Endothelial cell (in vitro differentiated cells): ENCODE results near the gene CMTM6. TPM values are rescaled to one million over a fixed set of nuclear protein-coding genes. Genes with fewer than 3 reads are reported as not detected.

Experiments used
- DNase-seq: peaks from one replicate; pipeline ENCODE4 v3.0.0; 2021; ENCODE audit warnings: low spot score
- H3K27ac Mint-ChIP-seq: one replicate; pipeline ENCODE4 v1.8.0; 2021; ENCODE audit warnings: mixed read lengths, inconsistent platforms; ENCODE audit not compliant: unreplicated experiment
- H3K27me3 Mint-ChIP-seq: one replicate; pipeline ENCODE4 v1.8.0; 2021; ENCODE audit warnings: mild to moderate bottlenecking, moderate library complexity, mixed read lengths, inconsistent platforms; ENCODE audit not compliant: unreplicated experiment
- H3K36me3 Mint-ChIP-seq: one replicate; pipeline ENCODE4 v1.8.0; 2021; ENCODE audit warnings: mild to moderate bottlenecking, low read depth, mixed read lengths, inconsistent platforms; ENCODE audit not compliant: unreplicated experiment
- H3K4me1 Mint-ChIP-seq: one replicate; pipeline ENCODE4 v1.8.0; 2021; ENCODE audit warnings: mild to moderate bottlenecking, mixed read lengths, inconsistent platforms; ENCODE audit not compliant: unreplicated experiment
- H3K4me3 Mint-ChIP-seq: one replicate; pipeline ENCODE4 v1.8.0; 2021; ENCODE audit warnings: mild to moderate bottlenecking, mixed read lengths, inconsistent platforms; ENCODE audit not compliant: unreplicated experiment
- H3K9me3 Mint-ChIP-seq: one replicate; pipeline ENCODE4 v1.8.0; 2021; ENCODE audit warnings: mixed read lengths, inconsistent platforms; ENCODE audit not compliant: unreplicated experiment
- total RNA-seq: library from RNA; stranded (reverse); fragmentation: NEBNext Ultra II Directional; extraction: Animal tissue kit (Norgen Biotek cat#: 25700); gene quantifications from one replicate; pipeline ENCODE4 v1.2.1, GENCODE V29; 2021; ENCODE audit not compliant: unreplicated experiment
- TF ChIP-seq, protein P1 (sequence below): fragments of 200-600 bp; sonication (generic); IDR thresholded peaks from one replicate; pipeline ENCODE4 v1.5.0; 2021; ENCODE audit warnings: antibody characterized with exemption; ENCODE audit not compliant: unreplicated experiment

Gene CMTM6
- total RNA-seq, 1 donor from 2014 or later: 59.9 TPM

DNA sequence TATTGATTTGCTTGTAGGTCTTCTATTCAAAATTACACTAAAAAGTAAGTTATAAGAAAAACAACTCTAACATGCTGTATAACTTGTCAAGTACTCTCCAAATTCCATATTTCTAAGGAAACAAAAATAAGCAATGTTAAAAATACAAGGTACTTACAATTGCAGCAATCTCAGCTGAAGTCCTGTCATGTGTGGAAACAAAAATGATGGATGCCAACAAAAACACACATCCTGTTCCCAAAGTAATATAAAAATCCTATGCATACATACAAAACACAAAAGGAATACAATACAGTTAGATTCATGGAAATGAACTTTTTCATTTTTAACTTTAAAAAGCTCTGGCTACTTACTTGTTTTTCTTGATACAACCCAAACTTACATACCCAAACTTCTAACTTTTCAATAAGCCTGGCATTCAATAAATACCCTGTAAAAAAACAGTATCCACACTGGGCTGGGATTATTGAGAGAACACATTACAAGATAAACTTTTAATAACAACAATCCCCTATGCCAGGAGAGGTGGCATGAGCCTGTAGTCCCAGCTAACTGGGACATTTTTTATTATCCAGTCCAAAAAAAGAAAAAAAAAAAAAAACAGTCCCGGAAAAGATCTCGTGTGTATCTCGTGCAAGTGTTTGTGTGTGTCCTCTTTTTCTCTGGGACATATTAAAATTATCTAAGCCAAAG, 14.7 kb downstream of the CMTM6 start:
- no peak for DNase-seq
- Mint-ChIP-seq H3K4me1 (peaks cover 6% of the 10 kb centered on the region), H3K27ac (no peak overlapping the region), H3K4me3 (no peak overlapping the region), H3K9me3 (no peaks in the 10 kb centered on the region), H3K27me3 (no peaks in the 10 kb centered on the region), H3K36me3 (peaks cover 19% of the 10 kb centered on the region)
- TF ChIP-seq, protein P1, sequence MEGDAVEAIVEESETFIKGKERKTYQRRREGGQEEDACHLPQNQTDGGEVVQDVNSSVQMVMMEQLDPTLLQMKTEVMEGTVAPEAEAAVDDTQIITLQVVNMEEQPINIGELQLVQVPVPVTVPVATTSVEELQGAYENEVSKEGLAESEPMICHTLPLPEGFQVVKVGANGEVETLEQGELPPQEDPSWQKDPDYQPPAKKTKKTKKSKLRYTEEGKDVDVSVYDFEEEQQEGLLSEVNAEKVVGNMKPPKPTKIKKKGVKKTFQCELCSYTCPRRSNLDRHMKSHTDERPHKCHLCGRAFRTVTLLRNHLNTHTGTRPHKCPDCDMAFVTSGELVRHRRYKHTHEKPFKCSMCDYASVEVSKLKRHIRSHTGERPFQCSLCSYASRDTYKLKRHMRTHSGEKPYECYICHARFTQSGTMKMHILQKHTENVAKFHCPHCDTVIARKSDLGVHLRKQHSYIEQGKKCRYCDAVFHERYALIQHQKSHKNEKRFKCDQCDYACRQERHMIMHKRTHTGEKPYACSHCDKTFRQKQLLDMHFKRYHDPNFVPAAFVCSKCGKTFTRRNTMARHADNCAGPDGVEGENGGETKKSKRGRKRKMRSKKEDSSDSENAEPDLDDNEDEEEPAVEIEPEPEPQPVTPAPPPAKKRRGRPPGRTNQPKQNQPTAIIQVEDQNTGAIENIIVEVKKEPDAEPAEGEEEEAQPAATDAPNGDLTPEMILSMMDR: no peak

DNA sequence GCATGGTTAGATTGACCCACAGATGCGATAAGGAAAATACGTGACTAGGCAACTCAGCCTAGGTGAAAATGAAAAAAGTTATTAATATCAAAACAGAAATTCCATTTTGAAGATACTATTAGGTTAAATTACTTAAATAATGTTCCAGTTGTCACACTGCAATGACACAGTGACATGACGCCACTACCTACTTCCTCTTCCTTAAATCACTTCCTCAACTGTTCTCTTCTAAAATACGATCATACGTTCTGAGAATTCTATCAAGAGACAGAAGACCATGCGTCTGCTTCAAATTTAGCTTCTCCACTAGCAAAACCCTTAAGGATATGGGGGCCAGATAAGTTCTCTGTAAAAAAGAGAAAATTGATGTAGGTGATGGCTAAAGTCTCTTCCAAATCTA, 18.2 kb downstream of the CMTM6 start:
- no peaks in the 10 kb centered on the region for H3K9me3 Mint-ChIP-seq
- peaks cover 6% of the 10 kb centered on the region for H3K4me1 Mint-ChIP-seq
- no peak overlapping the region for H3K4me3 Mint-ChIP-seq
- no peak overlapping the region for H3K27ac Mint-ChIP-seq
- H3K27me3 Mint-ChIP-seq: no peaks in the 10 kb centered on the region
- DNase-seq: no peak
- peaks cover 33% of the 10 kb centered on the region for H3K36me3 Mint-ChIP-seq
- TF ChIP-seq, protein P1: no peak

DNA sequence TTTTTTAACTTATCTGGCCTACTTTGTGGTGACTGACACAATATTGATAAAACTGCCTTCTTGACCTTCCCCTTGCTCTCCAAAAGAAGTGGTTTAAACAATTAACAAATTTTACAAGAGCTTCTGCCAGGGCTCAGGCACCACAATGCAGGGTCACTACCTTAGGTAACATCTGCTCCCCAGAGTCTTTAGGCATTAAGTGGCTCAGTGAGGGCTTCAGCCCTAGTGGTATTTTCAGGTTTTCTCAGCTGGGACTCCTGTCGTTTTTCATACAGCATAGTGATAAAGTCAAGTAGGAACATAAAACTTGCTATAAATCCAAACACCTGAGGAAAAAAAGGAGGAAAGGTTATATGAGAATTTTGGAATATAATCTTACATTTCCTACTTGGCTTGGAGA, 18.9 kb downstream of the CMTM6 start:
- TF ChIP-seq, protein P1: no peak
- Mint-ChIP-seq H3K4me3 (no peak overlapping the region), H3K9me3 (no peaks in the 10 kb centered on the region), H3K27ac (peak overlapping the region; percentile 67), H3K36me3 (peaks cover 33% of the 10 kb centered on the region), H3K4me1 (peaks cover 6% of the 10 kb centered on the region), H3K27me3 (no peaks in the 10 kb centered on the region)
- DNase-seq: no peak

DNA sequence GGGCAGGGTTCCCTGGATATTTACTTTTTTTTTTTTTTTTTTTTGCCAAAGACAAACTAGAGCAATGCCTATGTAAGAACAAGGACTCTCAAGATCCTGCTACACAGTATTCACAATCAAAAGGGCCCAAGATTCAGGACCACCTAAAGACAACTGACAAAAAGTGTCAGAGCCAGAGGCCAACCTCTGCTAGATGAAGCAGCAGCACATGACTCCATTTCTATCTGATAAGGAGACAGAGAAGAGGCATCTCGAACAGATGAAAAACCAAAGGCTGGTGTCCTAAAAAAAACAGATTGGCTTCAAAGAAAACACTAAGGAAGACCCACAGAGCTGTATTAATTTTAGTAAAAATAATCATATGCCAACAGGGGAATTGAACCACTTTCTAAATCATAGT, 20.0 kb downstream of the CMTM6 start:
- H3K27ac Mint-ChIP-seq: peak overlapping the region; percentile 17
- H3K27me3 Mint-ChIP-seq: no peaks in the 10 kb centered on the region
- H3K9me3 Mint-ChIP-seq: no peaks in the 10 kb centered on the region
- no peak for DNase-seq
- H3K4me3 Mint-ChIP-seq: no peak overlapping the region
- peaks cover 6% of the 10 kb centered on the region for H3K4me1 Mint-ChIP-seq
- TF ChIP-seq, protein P1: no peak
- H3K36me3 Mint-ChIP-seq: peaks cover 33% of the 10 kb centered on the region

DNA sequence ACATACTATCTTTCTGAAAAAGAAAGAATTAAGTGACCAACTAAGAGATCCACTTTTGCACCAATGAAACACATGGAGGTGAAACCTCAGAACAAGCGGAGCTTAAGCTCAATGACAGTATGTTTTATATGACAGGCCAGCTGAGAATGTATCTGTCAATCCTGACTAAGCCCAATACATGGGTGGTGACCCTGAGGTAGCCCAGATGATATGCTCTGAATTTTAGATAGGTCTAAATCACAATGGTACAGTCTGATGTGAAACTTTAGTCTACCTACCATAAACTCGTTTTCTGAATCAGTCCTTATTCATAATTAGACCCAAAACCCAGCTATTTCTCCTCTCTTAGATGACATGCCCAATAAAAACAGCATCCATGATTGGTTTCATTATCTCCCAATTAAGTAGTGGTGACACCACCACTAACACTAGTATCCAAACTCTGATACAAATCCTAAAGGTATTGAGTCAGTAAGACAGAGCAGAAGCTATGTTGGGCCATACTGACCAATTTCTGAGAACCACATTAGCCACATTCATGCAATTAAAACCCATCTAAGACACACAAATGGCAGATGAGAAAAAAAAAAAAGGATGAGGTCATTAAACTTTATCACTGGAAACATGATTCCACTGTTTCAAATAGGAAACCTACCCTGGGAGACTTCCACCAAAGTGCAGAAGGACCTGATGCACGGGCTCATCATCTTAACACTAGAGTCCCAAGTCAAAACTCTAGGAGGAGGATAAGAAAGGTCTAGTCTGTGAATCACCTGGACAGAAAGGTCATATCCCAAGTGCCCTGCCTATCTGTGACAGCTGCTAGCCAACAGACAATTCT, 20.6 kb downstream of the CMTM6 start:
- H3K9me3 Mint-ChIP-seq: no peaks in the 10 kb centered on the region
- peak overlapping the region; percentile 53 for H3K4me3 Mint-ChIP-seq
- peaks cover 34% of the 10 kb centered on the region for H3K36me3 Mint-ChIP-seq
- DNase-seq: no peak
- H3K27ac Mint-ChIP-seq: peak overlapping the region; percentile 27
- TF ChIP-seq, protein P1: no peak
- no peaks in the 10 kb centered on the region for H3K27me3 Mint-ChIP-seq
- peaks cover 6% of the 10 kb centered on the region for H3K4me1 Mint-ChIP-seq
